C4-2B (cell line): ENCODE measurements around the gene MEA1.
A peak's percentile ranks its signal among the peaks of the same experiment; 100 is the strongest.

Experiments used
- H3K27ac ChIP-seq: fragments of 450-650 bp; 2 replicates; pipeline ENCODE4 v1.5.1; 2017
- CTCF ChIP-seq: fragments of 450-650 bp; conservative IDR thresholded peaks from 2 replicates; pipeline ENCODE4 v1.5.1; 2017; ENCODE audit warnings: mild to moderate bottlenecking
- ZFX ChIP-seq: fragments of 450-650 bp; IDR thresholded peaks from 2 replicates; pipeline ENCODE4 v1.6.1; 2017

The MEA1 gene

DNA sequence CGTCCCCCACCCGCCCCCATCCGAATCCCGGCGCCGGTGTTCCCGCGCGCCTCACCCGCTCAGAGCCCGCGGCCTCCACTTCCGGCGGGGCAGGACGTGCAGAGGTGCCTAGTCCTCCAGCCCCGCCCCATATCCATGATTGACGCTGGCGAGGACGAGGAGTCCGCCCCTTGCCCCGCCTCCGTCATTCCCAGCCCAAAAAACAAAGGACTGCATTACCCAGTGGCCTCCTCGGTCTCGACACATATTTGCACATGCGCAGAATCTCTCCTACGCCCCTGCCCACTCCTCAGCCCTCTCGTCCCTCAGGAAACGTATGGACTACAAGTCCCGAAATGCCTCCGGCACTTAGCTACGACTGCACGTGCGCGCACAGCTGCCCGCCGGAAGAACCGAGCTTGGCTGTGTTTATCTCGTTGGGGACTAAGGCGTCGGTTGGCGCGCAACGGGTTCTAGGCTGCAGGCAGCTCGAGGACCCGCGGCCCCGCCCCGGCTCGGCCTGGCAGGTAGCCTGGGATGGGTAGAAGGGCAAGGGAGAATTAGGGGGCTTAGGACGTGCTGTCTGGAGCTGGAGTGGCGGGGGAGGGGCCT lies at the start of gene MEA1, which contains the start of gene KLHDC3:
TSS of gene MEA1 (minus strand) at position 104 of the 591 bp plus-strand sequence. CDS start 133 bp downstream, outside the sequence.
TSS of gene KLHDC3 (plus strand) at position 407 of the 591 bp plus-strand sequence. CDS start 2,944 bp downstream, outside the sequence.
- H3K27ac ChIP-seq: peak within 1 kb of the TSS; percentile 83
- TF ChIP-seq CTCF (no peak), ZFX (peak; percentile 14; the same call in 1 of the 2 replicates)

DNA sequence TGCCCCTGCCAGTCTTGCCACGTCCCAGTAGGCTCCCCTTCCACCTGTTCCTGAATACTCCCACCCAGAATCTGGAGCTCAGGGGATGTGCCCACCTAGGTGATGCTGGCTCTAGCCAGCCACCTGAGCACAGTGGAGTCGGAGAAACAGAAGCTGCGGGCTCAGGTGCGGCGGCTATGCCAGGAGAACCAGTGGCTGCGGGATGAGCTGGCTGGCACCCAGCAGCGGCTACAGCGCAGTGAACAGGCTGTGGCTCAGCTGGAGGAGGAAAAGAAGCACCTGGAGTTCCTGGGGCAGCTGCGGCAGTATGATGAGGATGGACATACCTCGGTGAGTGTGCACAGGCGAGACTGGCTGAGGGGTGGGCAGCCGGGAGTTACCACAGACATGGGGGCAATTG lies 49.1 kb upstream of the MEA1 start:
- no peak overlapping the region for H3K27ac ChIP-seq
- TF ChIP-seq CTCF: no peak
- TF ChIP-seq ZFX: no peak

GRCh38 chr6:43061861-43062260 lies 48.1 kb upstream of the MEA1 start:
- no peak overlapping the region for H3K27ac ChIP-seq
- no peak for TF ChIP-seq ZFX
- no peak for TF ChIP-seq CTCF

- peak overlapping the region; percentile 82; the same call in 1 of the 2 replicates for H3K27ac ChIP-seq
- TF ChIP-seq ZFX (no peak), CTCF (no peak)
Observed at GRCh38 chr6:43060755-43061633, 47.2 kb upstream of the MEA1 start.

- TF ChIP-seq ZFX: no peak
- TF ChIP-seq CTCF: no peak
- H3K27ac ChIP-seq: peak overlapping the region; percentile 82
Observed at GRCh38 chr6:43060034-43060754, 46.4 kb upstream of the MEA1 start.

GRCh38 chr6:43059168-43060033 lies 45.7 kb upstream of the MEA1 start, which contains the start of the genes KLC4 and MRPL2:
Gene KLC4, plus strand, starts transcription at chr6:43059631. Its CDS starts 1,705 bp downstream, at chr6:43061336.
Gene MRPL2, minus strand, starts transcription at chr6:43059434. Its CDS starts 53 bp downstream, at chr6:43059381.
- peak within 1 kb of the TSS; percentile 82 for H3K27ac ChIP-seq
- TF ChIP-seq CTCF (no peak), ZFX (no peak)
